Activated effector memory CD4-positive, alpha-beta T cell treated with anti-CD3 and anti-CD28 coated beads, Interleukin-2, amount 50 U/mL, for 16 hours (primary cell): ENCODE measurements around the gene SNX7.

ENCODE experiments used
- DNase-seq: peaks from one replicate; pipeline ENCODE4 v3.0.0-alpha.2; 2020

SNX7 gene

GRCh38 chr1:98783821-98784220 lies 122.3 kb downstream of the SNX7 start:
- no peak for DNase-seq

GRCh38 chr1:98791498-98791897 lies 130.0 kb downstream of the SNX7 start:
- no peak for DNase-seq

- DNase-seq, result no peak
Measured at GRCh38 chr1:98792123-98792522, 130.6 kb downstream of the SNX7 start.

- DNase-seq, result no peak
Measured at GRCh38 chr1:98793136-98793535, 131.6 kb downstream of the SNX7 start.

- DNase-seq, result peak; percentile 73
Measured at GRCh38 chr1:98794196-98794886, 132.8 kb downstream of the SNX7 start.

GRCh38 chr1:98796049-98796448 lies 134.5 kb downstream of the SNX7 start:
- no peak for DNase-seq

- no peak for DNase-seq
Measured at GRCh38 chr1:98797506-98797905, 136.0 kb downstream of the SNX7 start.
